OCI-LY3 (cell line): Measurements from ENCODE around the gene ERG.

Source experiments
- H2AFZ ChIP-seq: fragments of 200-600, 300-600 bp; shearing (Covaris generic); 2 replicates; pipeline ENCODE4 v1.6.0; 2014; ENCODE audit warnings: antibody characterized with exemption, low read depth, low read length
- H3K27ac ChIP-seq: fragments of 200-600, 300-600 bp; sonication (generic); 2 replicates; pipeline ENCODE4 v1.5.1; 2014; ENCODE audit warnings: mild to moderate bottlenecking, low read length, moderate library complexity, mixed read lengths
- H3K27me3 ChIP-seq: fragments of 200-600, 300-600 bp; sonication (generic); 2 replicates; pipeline ENCODE4 v1.6.1; 2014; ENCODE audit warnings: low read depth, low read length, mixed read lengths
- H3K36me3 ChIP-seq: fragments of 200-600, 300-600 bp; sonication (generic); replicated peaks from 2 replicates; pipeline ENCODE3; 2014; ENCODE audit warnings: low read depth, low read length, mixed read lengths
- H3K4me1 ChIP-seq: fragments of 300-600, 200-600 bp; sonication (generic); 2 replicates; pipeline ENCODE4 v1.6.1; 2014; ENCODE audit warnings: low read length, mixed read lengths
- H3K4me2 ChIP-seq: fragments of 200-600, 300-600 bp; sonication (generic); 2 replicates; pipeline ENCODE4 v1.6.1; 2014; ENCODE audit warnings: low read length, mixed read lengths
- H3K4me3 ChIP-seq: fragments of 300-600, 200-600 bp; sonication (generic); 2 replicates; pipeline ENCODE4 v1.5.1; 2014; ENCODE audit warnings: antibody characterized with exemption, mild to moderate bottlenecking, low read length, moderate library complexity
- H3K79me2 ChIP-seq: fragments of 300-600, 200-600 bp; shearing (Covaris generic); 2 replicates; pipeline ENCODE4 v1.6.1; 2014; ENCODE audit warnings: mild to moderate bottlenecking, low read length, mixed read lengths
- H3K9ac ChIP-seq: fragments of 300-600, 200-600 bp; shearing (Covaris generic); 2 replicates; pipeline ENCODE4 v1.6.0; 2014; ENCODE audit warnings: mild to moderate bottlenecking, low read length, moderate library complexity
- H3K9me3 ChIP-seq: fragments of 200-600, 300-600 bp; shearing (Covaris generic); 2 replicates; pipeline ENCODE4 v1.6.1; 2014; ENCODE audit warnings: low read length, mixed read lengths; ENCODE audit not compliant: insufficient read depth
- H4K20me1 ChIP-seq: fragments of 200-600, 300-600 bp; sonication (generic); 2 replicates; pipeline ENCODE4 v1.6.1; 2016; ENCODE audit warnings: low read length, mixed read lengths; ENCODE audit not compliant: insufficient read depth
- CTCF ChIP-seq: fragments of 200-600, 300-600 bp; sonication (generic); IDR thresholded peaks from 2 replicates; pipeline ENCODE4 v1.5.1; 2014; ENCODE audit warnings: antibody characterized with exemption, low read length, low read depth
- EZH2phosphoT487 ChIP-seq: fragments of 200-600 bp; shearing (Covaris generic); IDR thresholded peaks from 2 replicates; pipeline ENCODE4 v1.6.1; 2018; ENCODE audit warnings: antibody characterized with exemption, mixed run types, low read depth

ERG gene

GRCh38 chr21:38392661-38393060 lies 105.6 kb downstream of the ERG start:
- H3K27ac ChIP-seq, result no peak overlapping the region
- H3K4me1 ChIP-seq, result no peaks in the 10 kb centered on the region
- no peaks in the 10 kb centered on the region for H3K36me3 ChIP-seq
- H3K4me3 ChIP-seq, result no peak overlapping the region
- TF ChIP-seq EZH2phosphoT487 (no peak), CTCF (no peak)
- no peaks in the 10 kb centered on the region for H3K9me3 ChIP-seq
- H3K9ac ChIP-seq, result no peak overlapping the region
- H3K79me2 ChIP-seq, result no peaks in the 10 kb centered on the region
- no peaks in the 10 kb centered on the region for H4K20me1 ChIP-seq
- H2AFZ ChIP-seq, result no peak overlapping the region
- no peaks in the 10 kb centered on the region for H3K27me3 ChIP-seq
- no peak overlapping the region for H3K4me2 ChIP-seq

- H3K4me2 ChIP-seq, result no peak overlapping the region
- H3K79me2 ChIP-seq, result no peaks in the 10 kb centered on the region
- TF ChIP-seq EZH2phosphoT487 (no peak), CTCF (no peak)
- H2AFZ ChIP-seq, result no peak overlapping the region
- H4K20me1 ChIP-seq, result no peaks in the 10 kb centered on the region
- H3K27me3 ChIP-seq, result no peaks in the 10 kb centered on the region
- H3K4me3 ChIP-seq, result no peak overlapping the region
- H3K36me3 ChIP-seq, result no peaks in the 10 kb centered on the region
- H3K27ac ChIP-seq, result no peak overlapping the region
- H3K9me3 ChIP-seq, result no peaks in the 10 kb centered on the region
- no peak overlapping the region for H3K9ac ChIP-seq
- no peaks in the 10 kb centered on the region for H3K4me1 ChIP-seq
Measured at GRCh38 chr21:38389896-38390295, 108.4 kb downstream of the ERG start.

- Histone ChIP-seq H2AFZ (no peak overlapping the region), H3K36me3 (no peaks in the 10 kb centered on the region), H3K4me1 (no peaks in the 10 kb centered on the region), H3K79me2 (no peaks in the 10 kb centered on the region), H3K9me3 (no peaks in the 10 kb centered on the region), H3K4me3 (no peak overlapping the region), H3K27me3 (no peaks in the 10 kb centered on the region), H4K20me1 (no peaks in the 10 kb centered on the region), H3K4me2 (no peak overlapping the region), H3K9ac (no peak overlapping the region), H3K27ac (no peak overlapping the region)
- TF ChIP-seq CTCF (no peak), EZH2phosphoT487 (no peak)
Measured at GRCh38 chr21:38389354-38389676, 109.0 kb downstream of the ERG start.

GRCh38 chr21:38388647-38389353 lies 109.5 kb downstream of the ERG start:
- no peaks in the 10 kb centered on the region for H3K9me3 ChIP-seq
- H4K20me1 ChIP-seq, result no peaks in the 10 kb centered on the region
- no peak overlapping the region for H3K4me3 ChIP-seq
- H3K27ac ChIP-seq, result no peak overlapping the region
- H3K36me3 ChIP-seq, result no peaks in the 10 kb centered on the region
- no peak overlapping the region for H3K9ac ChIP-seq
- no peaks in the 10 kb centered on the region for H3K79me2 ChIP-seq
- no peaks in the 10 kb centered on the region for H3K27me3 ChIP-seq
- no peaks in the 10 kb centered on the region for H3K4me1 ChIP-seq
- no peak for TF ChIP-seq CTCF
- TF ChIP-seq EZH2phosphoT487, result no peak
- H3K4me2 ChIP-seq, result no peak overlapping the region
- no peak overlapping the region for H2AFZ ChIP-seq
